GM12878 (cell line): Measurements from ENCODE around the gene VLDLR.
"Not testable (repeated sequence)": the region's sequence is repeated elsewhere in the genome, so short reads cannot be mapped to it uniquely, and the experiment has no call there.

Experiments
- ATF3 ChIP-seq: IDR thresholded peaks from 2 replicates; pipeline ENCODE4 v1.6.1; 2011; ENCODE audit warnings: low read depth, mild to moderate bottlenecking, low read length, moderate library complexity, borderline replicate concordance; ENCODE audit errors: extremely low read depth
- BHLHE40 ChIP-seq, 2 experiments: fragments of 450-650 bp in 1 of 2; IDR thresholded peaks; 2 replicates each; pipeline ENCODE4 v1.6.1; 2011 to 2017; ENCODE audit warnings: low read depth in 2 of 2, borderline replicate concordance in 1 of 2, improper control_type of control experiment in 1 of 2, low read length in 1 of 2, mild to moderate bottlenecking in 1 of 2
- DPF2 ChIP-seq: fragments of 450-650 bp; IDR thresholded peaks from 2 replicates; pipeline ENCODE4 v1.6.1; 2017; ENCODE audit warnings: mild to moderate bottlenecking
- EP300 ChIP-seq, 2 experiments: fragments of 150-350 bp in 1 of 2; IDR thresholded peaks; 2 replicates each; pipeline ENCODE4 v1.6.1; 2011 to 2012; ENCODE audit warnings: low read depth in 2 of 2, low read length in 2 of 2, borderline replicate concordance in 1 of 2, improper control_type of control experiment in 1 of 2, inconsistent platforms in 1 of 2; ENCODE audit not compliant: control insufficient read depth in 1 of 2
- GABPA ChIP-seq: IDR thresholded peaks from 2 replicates; pipeline ENCODE4 v1.6.1; 2014; ENCODE audit warnings: antibody characterized with exemption, low read depth, mild to moderate bottlenecking, inconsistent platforms
- JUNB ChIP-seq: IDR thresholded peaks from 2 replicates; pipeline ENCODE4 v1.6.1; 2016; ENCODE audit warnings: antibody characterized with exemption, mild to moderate bottlenecking
- POLR2A ChIP-seq: IDR thresholded peaks from 2 replicates; pipeline ENCODE4 v1.6.1; 2011; ENCODE audit warnings: low read depth, mild to moderate bottlenecking, low read length
- RCOR1 ChIP-seq: conservative IDR thresholded peaks from 2 replicates; pipeline ENCODE4 v1.6.1; 2012; ENCODE audit warnings: low read depth, low read length, improper control_type of control experiment
- RELA ChIP-seq: fragments of 450-650 bp; IDR thresholded peaks from 2 replicates; pipeline ENCODE4 v1.8.0; 2014; ENCODE audit warnings: borderline replicate concordance; ENCODE audit not compliant: partially characterized antibody
- SREBF2 ChIP-seq: IDR thresholded peaks from 2 replicates; pipeline ENCODE4 v1.6.1; 2012; ENCODE audit warnings: mild to moderate bottlenecking, low read length
- YY1 ChIP-seq: IDR thresholded peaks from 2 replicates; pipeline ENCODE4 v1.6.1; 2011; ENCODE audit warnings: low read depth, mild to moderate bottlenecking, low read length
- TF ChIP-seq, protein P1 (sequence below), 3 experiments: IDR thresholded peaks in 2 of 3; conservative IDR thresholded peaks in 1 of 3; 2 replicates each; pipeline ENCODE4 v1.5.1; 2011; ENCODE audit warnings: low read depth in 3 of 3, low read length in 3 of 3, mild to moderate bottlenecking in 3 of 3, control low read depth in 2 of 3, moderate library complexity in 2 of 3, inconsistent platforms in 1 of 3, mixed read lengths in 1 of 3; ENCODE audit not compliant: control insufficient read depth in 2 of 3, insufficient read depth in 1 of 3; ENCODE audit errors: extremely low read depth in 1 of 3
- TF ChIP-seq, protein P2 (sequence below): IDR thresholded peaks from 2 replicates; pipeline ENCODE4 v1.6.1; 2012; ENCODE audit warnings: mild to moderate bottlenecking, low read depth, low read length
- TF ChIP-seq, protein P3 (sequence below): IDR thresholded peaks from 2 replicates; pipeline ENCODE4 v1.6.1; 2011; ENCODE audit warnings: mild to moderate bottlenecking, low read depth, low read length, moderate library complexity; ENCODE audit not compliant: insufficient replicate concordance

DNA sequence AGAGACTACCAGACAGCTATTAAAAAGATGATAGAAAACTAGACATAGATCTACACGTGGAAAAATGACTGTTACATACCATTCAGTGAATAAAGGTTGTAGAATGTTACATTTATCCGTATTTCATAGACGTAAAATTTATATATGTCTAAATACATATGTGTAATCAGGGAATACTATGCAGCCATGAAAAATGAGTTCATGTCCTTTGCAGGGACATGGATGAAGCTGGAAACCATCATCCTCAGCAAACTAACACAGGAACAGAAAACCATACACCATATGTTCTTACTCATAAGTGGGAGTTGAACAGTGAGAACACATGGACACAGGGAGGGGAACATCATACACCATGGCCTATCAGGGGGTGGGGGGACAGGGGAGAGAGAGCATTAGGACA lies 85.7 kb downstream of the VLDLR start:
- not testable (repeated sequence) for TF ChIP-seq JUNB; EP300 (IDR thresholded peaks at IDR 0.05; ENCODE audit: borderline replicate concordance in 1 of 2, control insufficient read depth in 1 of 2, low read depth in 2 of 2, low read length in 2 of 2); DPF2; BHLHE40 (IDR thresholded peaks at IDR 0.05; ENCODE audit: borderline replicate concordance in 1 of 2, low read depth in 2 of 2, low read length in 1 of 2); RELA; YY1; RCOR1; ATF3; POLR2A; GABPA; SREBF2
- TF ChIP-seq, protein P1, sequence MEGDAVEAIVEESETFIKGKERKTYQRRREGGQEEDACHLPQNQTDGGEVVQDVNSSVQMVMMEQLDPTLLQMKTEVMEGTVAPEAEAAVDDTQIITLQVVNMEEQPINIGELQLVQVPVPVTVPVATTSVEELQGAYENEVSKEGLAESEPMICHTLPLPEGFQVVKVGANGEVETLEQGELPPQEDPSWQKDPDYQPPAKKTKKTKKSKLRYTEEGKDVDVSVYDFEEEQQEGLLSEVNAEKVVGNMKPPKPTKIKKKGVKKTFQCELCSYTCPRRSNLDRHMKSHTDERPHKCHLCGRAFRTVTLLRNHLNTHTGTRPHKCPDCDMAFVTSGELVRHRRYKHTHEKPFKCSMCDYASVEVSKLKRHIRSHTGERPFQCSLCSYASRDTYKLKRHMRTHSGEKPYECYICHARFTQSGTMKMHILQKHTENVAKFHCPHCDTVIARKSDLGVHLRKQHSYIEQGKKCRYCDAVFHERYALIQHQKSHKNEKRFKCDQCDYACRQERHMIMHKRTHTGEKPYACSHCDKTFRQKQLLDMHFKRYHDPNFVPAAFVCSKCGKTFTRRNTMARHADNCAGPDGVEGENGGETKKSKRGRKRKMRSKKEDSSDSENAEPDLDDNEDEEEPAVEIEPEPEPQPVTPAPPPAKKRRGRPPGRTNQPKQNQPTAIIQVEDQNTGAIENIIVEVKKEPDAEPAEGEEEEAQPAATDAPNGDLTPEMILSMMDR (IDR thresholded peaks at IDR 0.05 in 2 of 3, conservative IDR thresholded peaks at IDR 0.05 in 1 of 3; ENCODE audit: control insufficient read depth in 2 of 3, extremely low read depth in 1 of 3, insufficient read depth in 1 of 3, low read depth in 3 of 3, low read length in 3 of 3), result not testable (repeated sequence)
- TF ChIP-seq, protein P2, sequence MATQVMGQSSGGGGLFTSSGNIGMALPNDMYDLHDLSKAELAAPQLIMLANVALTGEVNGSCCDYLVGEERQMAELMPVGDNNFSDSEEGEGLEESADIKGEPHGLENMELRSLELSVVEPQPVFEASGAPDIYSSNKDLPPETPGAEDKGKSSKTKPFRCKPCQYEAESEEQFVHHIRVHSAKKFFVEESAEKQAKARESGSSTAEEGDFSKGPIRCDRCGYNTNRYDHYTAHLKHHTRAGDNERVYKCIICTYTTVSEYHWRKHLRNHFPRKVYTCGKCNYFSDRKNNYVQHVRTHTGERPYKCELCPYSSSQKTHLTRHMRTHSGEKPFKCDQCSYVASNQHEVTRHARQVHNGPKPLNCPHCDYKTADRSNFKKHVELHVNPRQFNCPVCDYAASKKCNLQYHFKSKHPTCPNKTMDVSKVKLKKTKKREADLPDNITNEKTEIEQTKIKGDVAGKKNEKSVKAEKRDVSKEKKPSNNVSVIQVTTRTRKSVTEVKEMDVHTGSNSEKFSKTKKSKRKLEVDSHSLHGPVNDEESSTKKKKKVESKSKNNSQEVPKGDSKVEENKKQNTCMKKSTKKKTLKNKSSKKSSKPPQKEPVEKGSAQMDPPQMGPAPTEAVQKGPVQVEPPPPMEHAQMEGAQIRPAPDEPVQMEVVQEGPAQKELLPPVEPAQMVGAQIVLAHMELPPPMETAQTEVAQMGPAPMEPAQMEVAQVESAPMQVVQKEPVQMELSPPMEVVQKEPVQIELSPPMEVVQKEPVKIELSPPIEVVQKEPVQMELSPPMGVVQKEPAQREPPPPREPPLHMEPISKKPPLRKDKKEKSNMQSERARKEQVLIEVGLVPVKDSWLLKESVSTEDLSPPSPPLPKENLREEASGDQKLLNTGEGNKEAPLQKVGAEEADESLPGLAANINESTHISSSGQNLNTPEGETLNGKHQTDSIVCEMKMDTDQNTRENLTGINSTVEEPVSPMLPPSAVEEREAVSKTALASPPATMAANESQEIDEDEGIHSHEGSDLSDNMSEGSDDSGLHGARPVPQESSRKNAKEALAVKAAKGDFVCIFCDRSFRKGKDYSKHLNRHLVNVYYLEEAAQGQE, result not testable (repeated sequence)
- TF ChIP-seq, protein P3, sequence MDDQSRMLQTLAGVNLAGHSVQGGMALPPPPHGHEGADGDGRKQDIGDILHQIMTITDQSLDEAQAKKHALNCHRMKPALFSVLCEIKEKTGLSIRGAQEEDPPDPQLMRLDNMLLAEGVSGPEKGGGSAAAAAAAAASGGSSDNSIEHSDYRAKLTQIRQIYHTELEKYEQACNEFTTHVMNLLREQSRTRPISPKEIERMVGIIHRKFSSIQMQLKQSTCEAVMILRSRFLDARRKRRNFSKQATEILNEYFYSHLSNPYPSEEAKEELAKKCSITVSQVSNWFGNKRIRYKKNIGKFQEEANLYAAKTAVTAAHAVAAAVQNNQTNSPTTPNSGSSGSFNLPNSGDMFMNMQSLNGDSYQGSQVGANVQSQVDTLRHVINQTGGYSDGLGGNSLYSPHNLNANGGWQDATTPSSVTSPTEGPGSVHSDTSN, result not testable (repeated sequence)
